Osteoblast (primary cell): Measurements from ENCODE around the gene RWDD2A. TPM values are rescaled to one million over a fixed set of nuclear protein-coding genes. Genes with fewer than 3 reads are reported as not detected.

ENCODE experiments used
- DNase-seq: peaks from one replicate; pipeline ENCODE4 v3.0.0; 2011; ENCODE audit warnings: low spot score, mixed read lengths; ENCODE audit not compliant: insufficient read length; ENCODE audit errors: missing footprints
- H2AFZ ChIP-seq: 2 replicates; pipeline ENCODE4 v1.6.0; 2011; ENCODE audit warnings: mild to moderate bottlenecking, low read length
- H3K27ac ChIP-seq: 2 replicates; pipeline ENCODE4 v1.5.1; 2011; ENCODE audit warnings: mild to moderate bottlenecking, low read depth, low read length, moderate library complexity
- H3K27me3 ChIP-seq: 2 replicates; pipeline ENCODE4 v1.6.0; 2012; ENCODE audit warnings: mild to moderate bottlenecking, control low read depth, inconsistent platforms, low read length, moderate library complexity; ENCODE audit not compliant: insufficient read depth
- H3K36me3 ChIP-seq: 2 replicates; pipeline ENCODE4 v1.5.1; 2011; ENCODE audit warnings: mild to moderate bottlenecking, low read length, control low read depth, moderate library complexity; ENCODE audit not compliant: insufficient read depth
- H3K4me1 ChIP-seq: 2 replicates; pipeline ENCODE4 v1.5.1; 2011; ENCODE audit warnings: mild to moderate bottlenecking, low read length, control low read depth, moderate library complexity; ENCODE audit not compliant: insufficient read depth
- H3K4me2 ChIP-seq: 2 replicates; pipeline ENCODE4 v1.6.0; 2011; ENCODE audit warnings: mild to moderate bottlenecking, low read length; ENCODE audit not compliant: insufficient read depth
- H3K4me3 ChIP-seq: fragments of 200-600 bp; sonication (generic); 3 replicates; pipeline ENCODE4 v1.5.1; 2012; ENCODE audit warnings: mild to moderate bottlenecking, low read length, inconsistent platforms; ENCODE audit not compliant: insufficient read depth
- H3K79me2 ChIP-seq: 2 replicates; pipeline ENCODE4 v1.6.0; 2012; ENCODE audit warnings: mild to moderate bottlenecking, low read length, control low read depth, inconsistent platforms; ENCODE audit not compliant: insufficient read depth
- H3K9me3 ChIP-seq: 2 replicates; pipeline ENCODE4 v1.5.1; 2011; ENCODE audit warnings: low read depth, low read length, control low read depth
- H4K20me1 ChIP-seq: 2 replicates; pipeline ENCODE4 v1.6.0; 2012; ENCODE audit warnings: mild to moderate bottlenecking, low read length, control low read depth; ENCODE audit not compliant: insufficient read depth
- CTCF ChIP-seq: IDR thresholded peaks from 2 replicates; pipeline ENCODE4 v1.5.1; 2011; ENCODE audit warnings: mild to moderate bottlenecking, low read depth, low read length, moderate library complexity; ENCODE audit errors: extremely low read depth
- total RNA-seq: library from RNA; depleted of rRNA; stranded (reverse); fragments of >200 nt; gene quantifications from 2 replicates; pipeline ENCODE4 v1.2.3, GENCODE V29; 2012

RWDD2A gene
- total RNA-seq, 1 donor = 5.4 TPM

GRCh38 chr6:83221276-83221675 is 28.1 kb downstream of the RWDD2A start:
- H2AFZ ChIP-seq = no peak overlapping the region
- H3K9me3 ChIP-seq = no peaks in the 10 kb centered on the region
- H3K79me2 ChIP-seq = no peaks in the 10 kb centered on the region
- no peak overlapping the region for H3K4me3 ChIP-seq
- no peak for DNase-seq
- H3K4me1 ChIP-seq = peaks cover 7% of the 10 kb centered on the region
- no peak overlapping the region for H3K27ac ChIP-seq
- no peak for TF ChIP-seq CTCF
- no peaks in the 10 kb centered on the region for H3K36me3 ChIP-seq
- H3K4me2 ChIP-seq = no peak overlapping the region
- no peaks in the 10 kb centered on the region for H4K20me1 ChIP-seq
- no peaks in the 10 kb centered on the region for H3K27me3 ChIP-seq

GRCh38 chr6:83221889-83222479 is 28.8 kb downstream of the RWDD2A start:
- H3K4me2 ChIP-seq = no peak overlapping the region
- peak; percentile 56 for TF ChIP-seq CTCF
- no peaks in the 10 kb centered on the region for H3K79me2 ChIP-seq
- no peak overlapping the region for H3K27ac ChIP-seq
- peaks cover 7% of the 10 kb centered on the region for H3K4me1 ChIP-seq
- no peaks in the 10 kb centered on the region for H3K36me3 ChIP-seq
- no peak overlapping the region for H2AFZ ChIP-seq
- H3K27me3 ChIP-seq = no peaks in the 10 kb centered on the region
- DNase-seq = no peak
- H4K20me1 ChIP-seq = no peaks in the 10 kb centered on the region
- H3K9me3 ChIP-seq = no peaks in the 10 kb centered on the region
- H3K4me3 ChIP-seq = no peak overlapping the region

- TF ChIP-seq CTCF = no peak
Observed at GRCh38 chr6:83226517-83226916, 33.4 kb downstream of the RWDD2A start.

GRCh38 chr6:83231146-83231545 is 38.0 kb downstream of the RWDD2A start:
- Histone ChIP-seq H3K9me3 (no peaks in the 10 kb centered on the region), H3K27ac (no peak overlapping the region), H3K4me3 (no peak overlapping the region), H3K36me3 (no peaks in the 10 kb centered on the region), H3K4me1 (peaks cover 17% of the 10 kb centered on the region), H3K79me2 (no peaks in the 10 kb centered on the region), H3K27me3 (no peaks in the 10 kb centered on the region), H3K4me2 (no peak overlapping the region), H4K20me1 (no peaks in the 10 kb centered on the region), H2AFZ (peak overlapping the region; percentile 11)
- DNase-seq = peak; percentile 68
- TF ChIP-seq CTCF = no peak

More at GRCh38 chr6:83226517-83226916, 33.4 kb downstream of the RWDD2A start:
- Histone ChIP-seq H3K27ac (no peak overlapping the region), H3K27me3 (no peaks in the 10 kb centered on the region), H3K9me3 (no peaks in the 10 kb centered on the region), H3K36me3 (no peaks in the 10 kb centered on the region), H4K20me1 (no peaks in the 10 kb centered on the region), H3K4me3 (no peak overlapping the region), H2AFZ (no peak overlapping the region), H3K4me2 (no peak overlapping the region), H3K4me1 (peaks cover 15% of the 10 kb centered on the region), H3K79me2 (no peaks in the 10 kb centered on the region)
- peak; percentile 30 for DNase-seq
